H1 (cell line): ENCODE data around the gene RGCC. TPM values are rescaled to one million over a fixed set of nuclear protein-coding genes. Genes with fewer than 3 reads are reported as not detected.

Experiments
- CTCF ChIA-PET: fragments of 300-600 bp; sonication (Branson Sonifier 250); formaldehyde crosslinking; loops from one replicate; lab custom pipeline; 2021; ENCODE audit not compliant: partially characterized antibody; lab: Charles Lee
- POLR2A ChIA-PET: fragments of 300-600 bp; sonication (Branson Sonifier 250); formaldehyde crosslinking; loops from one replicate; lab custom pipeline; 2021; ENCODE audit warnings: inconsistent platforms; ENCODE audit not compliant: partially characterized antibody; lab: Charles Lee
- DNase-seq, 2 experiments: peaks; one replicate each; pipeline versions ENCODE4 v3.0.0 to v3.0.0-alpha.2; 2010 to 2022; ENCODE audit warnings: low spot score in 2 of 2, low read depth in 1 of 2, mixed read lengths in 1 of 2
- FAIRE-seq: peaks from 2 replicates; lab custom pipeline; 2011; peaks lifted over from hg19 to GRCh38; lab: Jason Lieb, UNC
- H2AFZ ChIP-seq: 2 replicates; pipeline ENCODE4 v1.8.1; 2012; ENCODE audit warnings: low read length, inconsistent platforms
- H2AK5ac ChIP-seq: 2 replicates; pipeline ENCODE4 v1.6.1; 2013; ENCODE audit warnings: low read depth, low read length
- H2BK120ac ChIP-seq: replicated peaks from 2 replicates; pipeline ENCODE3; 2013; ENCODE audit warnings: low read depth, low read length, inconsistent platforms
- H2BK12ac ChIP-seq: 2 replicates; pipeline ENCODE4 v1.6.1; 2013; ENCODE audit warnings: low read depth, low read length
- H2BK15ac ChIP-seq: 2 replicates; pipeline ENCODE4 v1.6.1; 2013; ENCODE audit warnings: low read length
- H2BK20ac ChIP-seq: 2 replicates; pipeline ENCODE4 v1.6.1; 2013; ENCODE audit warnings: low read length
- H2BK5ac ChIP-seq: 2 replicates; pipeline ENCODE4 v1.6.1; 2013; ENCODE audit warnings: low read depth, low read length
- H3K14ac ChIP-seq: 2 replicates; pipeline ENCODE4 v1.6.1; 2013; ENCODE audit warnings: inconsistent platforms; ENCODE audit not compliant: insufficient read length
- H3K18ac ChIP-seq: 2 replicates; pipeline ENCODE4 v1.6.1; 2013; ENCODE audit warnings: low read length; ENCODE audit errors: extremely low read depth
- H3K23ac ChIP-seq: 2 replicates; pipeline ENCODE4 v1.6.1; 2013; ENCODE audit warnings: inconsistent platforms; ENCODE audit not compliant: insufficient read length
- H3K23me2 ChIP-seq: 2 replicates; pipeline ENCODE4 v1.6.1; 2013; ENCODE audit warnings: low read depth, low read length
- H3K27ac ChIP-seq: 2 replicates; pipeline ENCODE4 v1.6.1; 2011; ENCODE audit warnings: low read depth, low read length, inconsistent platforms
- H3K27me3 ChIP-seq, 4 experiments: replicated peaks in 1 of 4; 1 replicate in 1 of 4; 2 replicates in 3 of 4; pipeline versions ENCODE4 v1.6.1 to v1.8.1; 2011 to 2013; ENCODE audit warnings: low read length in 3 of 4, mild to moderate bottlenecking in 3 of 4, inconsistent platforms in 2 of 4, mixed read lengths in 2 of 4, moderate library complexity in 1 of 4; ENCODE audit not compliant: control insufficient read depth in 3 of 4, insufficient read depth in 3 of 4; ENCODE audit errors: extremely low read depth in 1 of 4
- H3K36me3 ChIP-seq, 4 experiments: 2 replicates each; pipeline versions ENCODE4 v1.6.1 to v1.8.1; 2011 to 2013; ENCODE audit warnings: mild to moderate bottlenecking in 4 of 4, low read length in 3 of 4, moderate library complexity in 2 of 4, control low read depth in 1 of 4, inconsistent platforms in 1 of 4; ENCODE audit not compliant: insufficient read depth in 4 of 4, control insufficient read depth in 2 of 4
- H3K4ac ChIP-seq: replicated peaks from 2 replicates; pipeline ENCODE3; 2013; ENCODE audit warnings: low read length, low read depth, mixed read lengths, inconsistent platforms; ENCODE audit not compliant: insufficient read length
- H3K4me1 ChIP-seq, 4 experiments: replicated peaks in 1 of 4; 1 replicate in 1 of 4; 2 replicates in 3 of 4; pipeline versions ENCODE4 v1.6.1 to v1.8.1; 2011 to 2013; ENCODE audit warnings: low read length in 3 of 4, inconsistent platforms in 2 of 4, mixed read lengths in 1 of 4; ENCODE audit not compliant: insufficient read depth in 4 of 4, control insufficient read depth in 3 of 4
- H3K4me2 ChIP-seq, 2 experiments: 2 replicates each; pipeline versions ENCODE4 v1.6.1 to v1.8.1; 2011 to 2013; ENCODE audit warnings: low read depth in 2 of 2, low read length in 2 of 2, control low read depth in 1 of 2, inconsistent platforms in 1 of 2, mild to moderate bottlenecking in 1 of 2; ENCODE audit not compliant: insufficient read depth in 1 of 2
- H3K4me3 ChIP-seq, 4 experiments: fragments of 200-600, 300-600 bp in 1 of 4; sonication (generic), shearing (Covaris generic), sonication (Bioruptor Twin) in 1 of 4; 2 replicates each; pipeline versions ENCODE4 v1.5.1 to v1.8.1; 2011 to 2016; ENCODE audit warnings: low read length in 4 of 4, low read depth in 3 of 4, control low read depth in 2 of 4, inconsistent platforms in 2 of 4, mild to moderate bottlenecking in 2 of 4, mixed read lengths in 1 of 4, moderate library complexity in 1 of 4; ENCODE audit not compliant: insufficient read depth in 2 of 4; ENCODE audit errors: extremely low read depth in 1 of 4
- H3K56ac ChIP-seq: replicated peaks from 2 replicates; pipeline ENCODE3; 2013; ENCODE audit warnings: low read depth, mild to moderate bottlenecking, mixed read lengths, low read length, inconsistent platforms; ENCODE audit not compliant: insufficient read length
- H3K79me1 ChIP-seq: 2 replicates; pipeline ENCODE4 v1.6.1; 2013; ENCODE audit warnings: low read depth, low read length, control low read depth
- H3K79me2 ChIP-seq, 2 experiments: 2 replicates each; pipeline versions ENCODE4 v1.6.1 to v1.8.1; 2012 to 2013; ENCODE audit warnings: low read length in 2 of 2, mild to moderate bottlenecking in 2 of 2, inconsistent platforms in 1 of 2; ENCODE audit not compliant: insufficient read depth in 2 of 2, control insufficient read depth in 1 of 2
- H3K9ac ChIP-seq, 4 experiments: replicated peaks in 1 of 4; 1 replicate in 1 of 4; 2 replicates in 3 of 4; pipeline versions ENCODE4 v1.6.1 to v1.8.1; 2011 to 2013; ENCODE audit warnings: low read depth in 3 of 4, low read length in 3 of 4, control low read depth in 2 of 4, mild to moderate bottlenecking in 2 of 4, moderate library complexity in 2 of 4, inconsistent platforms in 1 of 4; ENCODE audit errors: extremely low read depth in 1 of 4
- H3K9me3 ChIP-seq, 2 experiments: 2 replicates each; pipeline versions ENCODE4 v1.6.1 to v1.8.1; 2012 to 2013; ENCODE audit warnings: mild to moderate bottlenecking in 2 of 2, moderate library complexity in 2 of 2, control low read depth in 1 of 2, inconsistent platforms in 1 of 2, low read depth in 1 of 2, low read length in 1 of 2, mixed read lengths in 1 of 2; ENCODE audit not compliant: insufficient read depth in 2 of 2
- H4K20me1 ChIP-seq, 2 experiments: replicated peaks in 1 of 2; 2 replicates each; pipeline versions ENCODE3 to v1.8.1; 2011 to 2013; ENCODE audit warnings: inconsistent platforms in 2 of 2, low read length in 2 of 2, mild to moderate bottlenecking in 1 of 2; ENCODE audit not compliant: insufficient read depth in 2 of 2, control insufficient read depth in 1 of 2
- H4K5ac ChIP-seq: 2 replicates; pipeline ENCODE4 v1.6.1; 2013; ENCODE audit warnings: low read length, low read depth, mixed read lengths, inconsistent platforms; ENCODE audit not compliant: insufficient read length
- H4K8ac ChIP-seq: 2 replicates; pipeline ENCODE4 v1.8.0; 2013; ENCODE audit warnings: mild to moderate bottlenecking, moderate library complexity, low read length, inconsistent platforms; ENCODE audit not compliant: insufficient read depth; ENCODE audit errors: extremely low read depth
- H4K91ac ChIP-seq: replicated peaks from 2 replicates; pipeline ENCODE3; 2013; ENCODE audit warnings: low read length, mixed read lengths, inconsistent platforms; ENCODE audit not compliant: insufficient read length
- CBX8 ChIP-seq: fragments of 300-800, 300-1000 bp; sonication (generic); IDR thresholded peaks from 2 replicates; pipeline ENCODE4 v1.7.1; 2016; ENCODE audit warnings: low read depth, low read length, borderline replicate concordance
- CEBPB ChIP-seq: IDR thresholded peaks from 2 replicates; pipeline ENCODE4 v1.6.1; 2012; ENCODE audit warnings: low read depth, low read length
- HDAC6 ChIP-seq: IDR thresholded peaks from one replicate; pipeline ENCODE4 v1.7.1; 2012; ENCODE audit warnings: low read depth, mild to moderate bottlenecking, inconsistent platforms, low read length, moderate library complexity
- JUND ChIP-seq: IDR thresholded peaks from 2 replicates; pipeline ENCODE4 v1.6.1; 2011; ENCODE audit warnings: mild to moderate bottlenecking, improper control_type of control experiment, low read length
- KDM1A ChIP-seq: fragments of 200-600, 300-600 bp; sonication (generic); IDR thresholded peaks from 2 replicates; pipeline ENCODE4 v1.7.1; 2016; ENCODE audit warnings: mild to moderate bottlenecking, low read length, borderline replicate concordance
- NRF1 ChIP-seq: IDR thresholded peaks from 2 replicates; pipeline ENCODE4 v1.6.1; 2011; ENCODE audit warnings: mild to moderate bottlenecking, low read depth, low read length, improper control_type of control experiment
- POLR2A ChIP-seq, 2 experiments: IDR thresholded peaks; 1 replicate in 1 of 2; 2 replicates in 1 of 2; pipeline ENCODE4 v1.6.1; 2011; ENCODE audit warnings: low read depth in 2 of 2, low read length in 2 of 2, mild to moderate bottlenecking in 2 of 2; ENCODE audit errors: control extremely low read depth in 1 of 2
- RAD21 ChIP-seq, 2 experiments: IDR thresholded peaks in 1 of 2; conservative IDR thresholded peaks in 1 of 2; 2 replicates each; pipeline ENCODE4 v1.6.1; 2011; ENCODE audit warnings: low read depth in 2 of 2, low read length in 2 of 2, improper control_type of control experiment in 1 of 2, inconsistent platforms in 1 of 2, mild to moderate bottlenecking in 1 of 2, moderate library complexity in 1 of 2
- RBBP5 ChIP-seq: IDR thresholded peaks from 2 replicates; pipeline ENCODE4 v1.7.1; 2012; ENCODE audit warnings: low read depth, mild to moderate bottlenecking, inconsistent platforms, low read length, moderate library complexity, borderline replicate concordance
- RNF2 ChIP-seq: fragments of 200-900, 300-1000 bp; sonication (generic); IDR thresholded peaks from 2 replicates; pipeline ENCODE4 v1.7.1; 2016; ENCODE audit warnings: borderline replicate concordance, low read depth, mild to moderate bottlenecking, antibody characterized with exemption, low read length; ENCODE audit not compliant: poor library complexity, severe bottlenecking; ENCODE audit errors: missing control alignments
- RXRA ChIP-seq: IDR thresholded peaks from 2 replicates; pipeline ENCODE4 v1.6.1; 2011; ENCODE audit warnings: low read depth, mild to moderate bottlenecking, low read length, moderate library complexity; ENCODE audit not compliant: insufficient read depth
- SIN3A ChIP-seq, 2 experiments: IDR thresholded peaks in 1 of 2; conservative IDR thresholded peaks in 1 of 2; 2 replicates each; pipeline ENCODE4 v1.6.1; 2011 to 2012; ENCODE audit warnings: low read length in 2 of 2, improper control_type of control experiment in 1 of 2, low read depth in 1 of 2, mild to moderate bottlenecking in 1 of 2
- SIRT6 ChIP-seq: IDR thresholded peaks from one replicate; pipeline ENCODE4 v1.7.1; 2012; ENCODE audit warnings: low read length, inconsistent platforms
- WGBS, 2 experiments: shearing (Covaris generic) in 1 of 2; methylation state at CpG; one replicate each; pipeline versions ENCODE4 v1.1.6 to v1.1.7; 2013 to 2015; ENCODE audit warnings: low lambda C conversion rate in 2 of 2, mixed read lengths in 2 of 2, inconsistent platforms in 1 of 2, low coverage in 1 of 2, missing lambda C conversion rate in 1 of 2; ENCODE audit not compliant: insufficient replicate concordance in 2 of 2, insufficient coverage in 1 of 2, insufficient read length in 1 of 2; ENCODE audit errors: extremely low coverage in 1 of 2, missing lambda C conversion rate in 1 of 2; 5-methylcytosine and 5-hydroxymethylcytosine counted together
- polyA plus RNA-seq, 7 experiments: library from polyadenylated mRNA; depleted of rRNA in 3 of 7; stranded (reverse) in 5 of 7; unstranded in 2 of 7; fragments of >200 nt in 5 of 7; fragments of 200-250 nt in 2 of 7; gene quantifications; 1 replicate in 5 of 7; 2 replicates in 1 of 7; 4 replicates in 1 of 7; pipeline versions ENCODE4 v1.2.1 to v1.2.3, GENCODE V29; 2011 to 2013; ENCODE audit warnings: missing spikeins in 2 of 7, mixed read lengths in 2 of 7
- total RNA-seq: library from RNA; stranded (reverse); fragmentation: NEBNext Ultra II Directional; extraction: Animal tissue kit (Norgen Biotek cat#: 25700); gene quantifications from 2 replicates; pipeline ENCODE4 v1.2.1, GENCODE V29; 2021
- TF ChIP-seq, protein P1 (sequence below): IDR thresholded peaks from 2 replicates; pipeline ENCODE4 v1.6.1; 2012; ENCODE audit warnings: inconsistent platforms

The RGCC gene
- total and polyA plus RNA-seq, 2 of the 8 experiments (the other 6 are each of a cell fraction or from before 2014, with no cell fraction given) = 0.41 TPM; not detected in 1

DNA sequence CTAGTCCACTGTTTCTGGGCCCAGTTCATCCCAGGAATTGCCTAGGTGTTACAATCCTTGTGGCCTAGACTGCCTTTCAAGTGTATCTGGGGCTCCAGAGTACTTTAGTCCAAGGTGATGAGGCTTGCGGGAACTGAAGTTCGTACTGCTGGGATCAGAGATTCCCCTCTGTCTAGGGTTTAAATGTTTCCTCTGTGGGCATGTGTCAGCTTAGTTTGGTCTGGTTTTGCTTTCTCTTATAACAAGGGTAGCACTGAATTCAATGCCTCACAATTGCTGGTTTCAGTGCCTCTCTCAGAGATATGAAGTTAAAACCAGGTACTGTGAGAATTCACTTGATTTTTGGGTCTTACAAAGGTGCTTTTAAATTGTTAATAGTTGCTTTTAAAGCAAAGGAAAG, 30.8 kb downstream of the RGCC start:
- POLR2A ChIA-PET = no interaction called here
- Histone ChIP-seq H4K5ac (no peak overlapping the region), H3K56ac (no peak overlapping the region), H2AK5ac (no peak overlapping the region), H3K36me3 (no peaks in the 10 kb centered on the region), H3K9ac (no peak overlapping the region), H3K14ac (no peak overlapping the region), H3K4ac (no peak overlapping the region), H2BK15ac (no peak overlapping the region), H2AFZ (no peak overlapping the region), H2BK5ac (no peak overlapping the region), H3K27me3 (no peaks in the 10 kb centered on the region; a peak in 2 of 7 replicates), H3K4me2 (no peak overlapping the region), H2BK20ac (no peak overlapping the region), H4K20me1 (no peaks in the 10 kb centered on the region), H3K79me2 (no peaks in the 10 kb centered on the region), H3K4me3 (no peak overlapping the region), H3K4me1 (no peaks in the 10 kb centered on the region), H3K18ac (no peak overlapping the region), H4K8ac (no peak overlapping the region), H3K9me3 (no peaks in the 10 kb centered on the region), H3K79me1 (no peaks in the 10 kb centered on the region), H4K91ac (no peak overlapping the region), H3K23me2 (no peaks in the 10 kb centered on the region), H2BK12ac (no peak overlapping the region), H3K27ac (no peak overlapping the region), H2BK120ac (no peak overlapping the region), H3K23ac (no peak overlapping the region)
- CTCF ChIA-PET = interaction anchor here (1.2 kb wide), 1 partner anchor 9 kb away, joined by 3 read pairs; no protein-coding TSS in a partner anchor
- 93% methylated on average over 2 of the region's 2 CpGs; no CpG with 5 or more reads in 1 of the 2 experiments for WGBS, 2 experiments
- no peak for DNase-seq
- FAIRE-seq = no peak
- no peak for TF ChIP-seq RAD21 (IDR thresholded peaks at IDR 0.05 in 1 of 2, conservative IDR thresholded peaks at IDR 0.05 in 1 of 2; ENCODE audit: low read depth in 2 of 2, low read length in 2 of 2)
- no peak for TF ChIP-seq SIN3A (conservative IDR thresholded peaks at IDR 0.05 in 1 of 2, IDR thresholded peaks at IDR 0.05 in 1 of 2; ENCODE audit: low read depth in 1 of 2, low read length in 2 of 2)
- TF ChIP-seq, protein P1, sequence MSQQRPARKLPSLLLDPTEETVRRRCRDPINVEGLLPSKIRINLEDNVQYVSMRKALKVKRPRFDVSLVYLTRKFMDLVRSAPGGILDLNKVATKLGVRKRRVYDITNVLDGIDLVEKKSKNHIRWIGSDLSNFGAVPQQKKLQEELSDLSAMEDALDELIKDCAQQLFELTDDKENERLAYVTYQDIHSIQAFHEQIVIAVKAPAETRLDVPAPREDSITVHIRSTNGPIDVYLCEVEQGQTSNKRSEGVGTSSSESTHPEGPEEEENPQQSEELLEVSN = no peak
- TF ChIP-seq NRF1 = no peak
- TF ChIP-seq RXRA = no peak
- no peak for TF ChIP-seq RNF2
- TF ChIP-seq KDM1A = no peak
- no peak for TF ChIP-seq SIRT6
- no peak for TF ChIP-seq POLR2A (IDR thresholded peaks at IDR 0.05; ENCODE audit: control extremely low read depth in 1 of 2, low read depth in 2 of 2, low read length in 2 of 2)
- TF ChIP-seq JUND = no peak
- no peak for TF ChIP-seq HDAC6
- TF ChIP-seq CBX8 = no peak
- TF ChIP-seq RBBP5 = no peak
- no peak for TF ChIP-seq CEBPB
